Measurements from ENCODE around the gene YWHAB. TPM values are rescaled to one million over a fixed set of nuclear protein-coding genes. Genes with fewer than 3 reads are reported as not detected.

Gene YWHAB
- total and polyA plus RNA-seq, 2 donors (not counting 3 experiments of a cell fraction or from before 2014, with no cell fraction given), result 65.9 to 255 TPM

DNA sequence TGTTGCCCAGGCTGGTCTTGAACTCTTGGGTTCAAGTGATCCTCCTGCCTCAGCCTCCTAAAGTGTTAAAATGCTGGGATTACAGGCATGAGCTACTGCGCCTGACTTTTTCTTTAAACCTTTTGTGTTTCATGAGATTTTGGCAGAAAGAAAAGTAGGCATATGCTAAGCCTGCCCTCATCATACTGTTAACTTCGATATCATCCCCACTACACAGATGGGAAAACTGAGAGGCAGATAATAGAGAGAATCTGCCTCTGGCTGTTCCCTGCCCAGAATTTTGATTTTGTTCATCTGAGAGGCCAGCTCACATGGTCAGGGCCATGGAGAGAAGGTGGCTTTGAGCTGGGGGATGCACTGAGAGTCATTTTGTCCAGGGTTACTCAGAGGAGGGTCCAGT, 31.9 kb downstream of the YWHAB start:
- no peaks in the 10 kb centered on the region for H4K20me1 ChIP-seq (replicated peaks; ENCODE audit: control insufficient read depth, extremely low read depth, insufficient read depth, low read length)
- H3K27ac ChIP-seq (ENCODE audit: insufficient read depth, low read depth, low read length), result no peak overlapping the region
- CTCF ChIA-PET, result interaction anchor here (0.6 kb wide), 1 partner anchor 23 kb away, joined by 4 read pairs; no protein-coding TSS in a partner anchor
- POLR2A ChIA-PET, result interaction anchor here (0.6 kb wide), 1 partner anchor 1069 kb away, joined by 3 read pairs; no protein-coding TSS in a partner anchor
- H3K27me3 ChIP-seq (ENCODE audit: control insufficient read depth in 2 of 2, insufficient read depth in 2 of 2, low read length in 2 of 2), result no peaks in the 10 kb centered on the region
- no peak overlapping the region for H2AFZ ChIP-seq (ENCODE audit: low read depth, low read length)
- TF ChIP-seq EZH2 (IDR thresholded peaks at IDR 0.05; ENCODE audit: borderline replicate concordance, low read depth, low read length, severe bottlenecking), result no peak
- TF ChIP-seq, protein P1, sequence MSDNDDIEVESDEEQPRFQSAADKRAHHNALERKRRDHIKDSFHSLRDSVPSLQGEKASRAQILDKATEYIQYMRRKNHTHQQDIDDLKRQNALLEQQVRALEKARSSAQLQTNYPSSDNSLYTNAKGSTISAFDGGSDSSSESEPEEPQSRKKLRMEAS (IDR thresholded peaks at IDR 0.05; ENCODE audit: insufficient read depth, insufficient read length), result no peak
- no peak for TF ChIP-seq GATA2 (IDR thresholded peaks at IDR 0.05; ENCODE audit: insufficient read depth, insufficient read length, low read depth, low read length)
- no peak for TF ChIP-seq MYC (IDR thresholded peaks at IDR 0.05; ENCODE audit: low read depth, low read length)
- TF ChIP-seq CTCF (IDR thresholded peaks at IDR 0.05; ENCODE audit: extremely low read depth in 1 of 2, insufficient read depth in 1 of 2, low read depth in 1 of 2, low read length in 2 of 2), result no peak
- TF ChIP-seq POLR2A (IDR thresholded peaks at IDR 0.05; ENCODE audit: low read depth, low read length), result no peak
- no peak for TF ChIP-seq POLR2AphosphoS5 (IDR thresholded peaks at IDR 0.05; ENCODE audit: insufficient read depth, low read depth, low read length)
- no peak for TF ChIP-seq FOS (IDR thresholded peaks at IDR 0.05; ENCODE audit: borderline replicate concordance, insufficient read depth, low read length)
- TF ChIP-seq JUN (IDR thresholded peaks at IDR 0.05; ENCODE audit: borderline replicate concordance, insufficient read depth, insufficient read length, low read depth), result no peak
- FAIRE-seq, result no peak
- H3K9me1 ChIP-seq (replicated peaks; ENCODE audit: control insufficient read depth, extremely low read depth, insufficient read depth, low read length), result no peaks in the 10 kb centered on the region
- no peak overlapping the region for H3K4me2 ChIP-seq (ENCODE audit: insufficient read depth, low read length)
- dilution Hi-C loops (cut with MboI; ENCODE audit: extremely low pct_ligation_motif_present, low sequenced_read_pairs), result no loop called here
- no peak overlapping the region for H3K9ac ChIP-seq (replicated peaks; ENCODE audit: extremely low read depth, insufficient read depth, low read length)
- H3K36me3 ChIP-seq (ENCODE audit: control insufficient read depth in 2 of 2, extremely low read depth in 1 of 2, insufficient read depth in 2 of 2, low read length in 2 of 2), result no peaks in the 10 kb centered on the region
- no TSS peak for BruUV-seq (replicated peaks)
- H3K4me1 ChIP-seq (ENCODE audit: control insufficient read depth, extremely low read depth, insufficient read depth, low read length), result no peaks in the 10 kb centered on the region
- intact Hi-C loops (cut with micrococcal nuclease), result no loop called here
- no peak overlapping the region for H3K4me3 ChIP-seq (replicated peaks in 1 of 3; ENCODE audit: insufficient read depth in 1 of 3, low read depth in 1 of 3, low read length in 3 of 3)
- DNase-seq (ENCODE audit: low read depth, low spot score), result no peak
- H3K9me3 ChIP-seq (replicated peaks; ENCODE audit: control insufficient read depth, insufficient read depth, low read length), result no peaks in the 10 kb centered on the region
- H3K79me2 ChIP-seq (ENCODE audit: control insufficient read depth, insufficient read depth, low read length), result no peaks in the 10 kb centered on the region
